Measurements from ENCODE around the gene PRELID2. TPM values are rescaled to one million over a fixed set of nuclear protein-coding genes. Genes with fewer than 3 reads are reported as not detected.

PRELID2 gene
- total RNA-seq, 2 experiments from 2014 or later: 3.2 to 3.3 TPM

- ATAC-seq: peak; percentile 99
- DNase-seq: peak; percentile 75
- no peak overlapping the region for H3K27ac Mint-ChIP-seq
- H3K36me3 Mint-ChIP-seq (ENCODE audit: low read depth): no peaks in the 10 kb centered on the region
- CTCF ChIA-PET: interaction anchor here (0.6 kb wide), 1 partner anchor 174 kb away, joined by 3 read pairs; no protein-coding TSS in a partner anchor
- H3K9me3 Mint-ChIP-seq (ENCODE audit: low read depth): no peaks in the 10 kb centered on the region
- no peak overlapping the region for H3K4me3 Mint-ChIP-seq
- H3K27me3 Mint-ChIP-seq: peaks cover 7% of the 10 kb centered on the region
- POLR2A ChIA-PET: no interaction called here
- intact Hi-C loops (cut with DNase I, micrococcal nuclease): loop anchor here in 1 of 2 experiments (10.0 kb wide), 1 partner anchor 188 kb away; no protein-coding TSS in a partner anchor
- H3K4me1 Mint-ChIP-seq: peaks cover 4% of the 10 kb centered on the region
Measured at GRCh38 chr5:145856285-145856818, 21.2 kb upstream of the PRELID2 start.

- no peak for ATAC-seq
- no peak for DNase-seq
- intact Hi-C loops (cut with DNase I, micrococcal nuclease): loop anchor here in 1 of 2 experiments (10.0 kb wide), 1 partner anchor 189 kb away; no protein-coding TSS in a partner anchor
- H3K36me3 Mint-ChIP-seq (ENCODE audit: low read depth): no peaks in the 10 kb centered on the region
- no peaks in the 10 kb centered on the region for H3K9me3 Mint-ChIP-seq (ENCODE audit: low read depth)
- H3K4me3 Mint-ChIP-seq: no peak overlapping the region
- ChIA-PET CTCF (interaction anchor here (0.9 kb wide), 1 partner anchor 10 kb away, joined by 3 read pairs; no protein-coding TSS in a partner anchor), POLR2A (no interaction called here)
- H3K4me1 Mint-ChIP-seq: peaks cover 4% of the 10 kb centered on the region
- peaks cover 6% of the 10 kb centered on the region for H3K27me3 Mint-ChIP-seq
- H3K27ac Mint-ChIP-seq: no peak overlapping the region
Measured at GRCh38 chr5:145855763-145856267, 20.7 kb upstream of the PRELID2 start.

DNA sequence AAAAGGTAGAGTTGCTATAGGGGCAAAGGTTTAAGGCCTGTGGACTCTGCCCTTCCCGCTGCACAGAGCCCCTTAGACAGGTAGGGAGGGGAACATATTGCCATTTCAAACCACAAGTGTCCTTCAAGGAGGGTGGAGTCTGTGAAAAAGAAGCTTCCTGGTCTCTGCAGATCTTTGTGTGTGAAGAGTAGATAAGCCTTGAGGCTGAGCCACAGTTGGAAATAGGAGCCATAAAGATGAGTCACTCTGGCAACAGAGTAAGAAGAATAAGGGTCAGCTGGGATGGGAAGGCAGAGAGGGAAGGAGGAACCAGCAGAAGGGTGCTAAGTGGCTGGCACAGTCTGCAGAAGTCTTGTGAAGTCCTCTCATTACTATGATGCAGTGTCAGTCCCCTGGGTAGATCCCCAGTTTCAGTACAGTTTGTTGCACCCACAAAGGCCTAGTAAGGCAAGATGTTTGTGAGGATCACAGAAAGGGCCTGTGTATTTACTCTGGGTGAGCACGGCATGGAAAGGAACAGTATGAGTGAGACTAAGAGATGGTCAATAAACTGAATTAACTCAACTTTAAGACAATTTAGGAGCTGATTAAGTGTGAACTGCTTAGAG is 19.6 kb upstream of the PRELID2 start:
- DNase-seq (no peak), ATAC-seq (no peak)
- ChIA-PET CTCF (interaction anchor here (0.9 to 1.1 kb wide), 2 partner anchors 43 to 173 kb away, joined by 3 read pairs; no protein-coding TSS in a partner anchor), POLR2A (no interaction called here)
- no peak overlapping the region for H3K27ac Mint-ChIP-seq
- peaks cover 3% of the 10 kb centered on the region for H3K27me3 Mint-ChIP-seq
- H3K36me3 Mint-ChIP-seq (ENCODE audit: low read depth): no peaks in the 10 kb centered on the region
- peaks cover 4% of the 10 kb centered on the region for H3K4me1 Mint-ChIP-seq
- no peak overlapping the region for H3K4me3 Mint-ChIP-seq
- no peaks in the 10 kb centered on the region for H3K9me3 Mint-ChIP-seq (ENCODE audit: low read depth)
- intact Hi-C loops (cut with DNase I, micrococcal nuclease): loop anchor here in 1 of 2 experiments (10.0 kb wide), 1 partner anchor 190 kb away; no protein-coding TSS in a partner anchor

DNA sequence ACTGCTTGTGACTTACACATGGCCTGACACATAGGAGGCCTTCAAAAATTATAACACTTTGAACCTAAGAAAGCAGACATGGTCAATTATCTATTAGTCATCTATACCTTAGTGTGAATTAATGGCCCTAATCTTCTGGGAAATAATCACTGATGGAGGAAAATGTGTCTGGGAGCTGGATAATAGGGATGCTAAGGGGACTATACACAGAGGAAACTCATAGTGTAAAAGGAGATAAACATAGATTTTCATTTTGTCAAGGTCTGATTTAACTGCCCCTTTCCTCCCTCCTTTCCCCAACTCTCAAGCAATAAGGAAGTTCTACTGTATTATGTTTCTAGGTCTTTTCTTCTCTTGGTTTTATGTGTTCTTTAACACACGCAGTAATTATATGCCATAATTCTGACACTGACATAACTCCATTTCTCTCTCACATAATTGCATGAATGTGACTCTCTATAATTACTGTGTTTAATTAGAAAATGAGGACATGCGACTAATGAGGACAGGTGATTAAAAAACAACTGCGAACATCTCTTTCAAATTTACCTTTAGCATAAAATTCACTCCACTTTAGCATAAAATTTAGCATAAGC is 18.7 kb upstream of the PRELID2 start:
- Mint-ChIP-seq H3K27ac (no peak overlapping the region), H3K4me1 (peaks cover 4% of the 10 kb centered on the region), H3K36me3 (ENCODE audit: low read depth) (no peaks in the 10 kb centered on the region), H3K27me3 (peaks cover 3% of the 10 kb centered on the region), H3K4me3 (no peak overlapping the region), H3K9me3 (ENCODE audit: low read depth) (no peaks in the 10 kb centered on the region)
- POLR2A ChIA-PET: no interaction called here
- DNase-seq (no peak), ATAC-seq (no peak)
- CTCF ChIA-PET: no interaction called here
- intact Hi-C loops (cut with DNase I, micrococcal nuclease): loop anchor here in 1 of 2 experiments (10.0 kb wide), 1 partner anchor 191 kb away; no protein-coding TSS in a partner anchor

GRCh38 chr5:145852990-145853389 is 17.8 kb upstream of the PRELID2 start:
- no peak for ATAC-seq
- peaks cover 3% of the 10 kb centered on the region for H3K27me3 Mint-ChIP-seq
- CTCF ChIA-PET: no interaction called here

DNA sequence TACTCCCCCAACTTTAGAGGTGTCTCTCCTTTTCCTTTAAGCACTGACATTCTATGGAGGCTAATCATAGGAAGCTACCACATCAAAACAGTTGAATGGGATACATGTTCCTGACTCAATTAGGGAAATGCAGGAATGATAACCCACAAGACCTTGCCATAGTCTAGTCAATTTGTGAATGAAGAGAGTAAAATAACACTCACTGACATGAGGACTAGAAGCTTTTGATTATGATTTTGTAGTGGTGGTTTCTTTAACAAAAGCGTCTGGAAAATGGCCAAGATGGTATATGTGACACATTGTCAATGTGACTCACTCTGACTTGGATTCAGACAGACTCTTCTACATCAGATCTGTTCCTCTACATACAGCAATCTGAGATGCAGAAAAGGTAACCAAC is 13.7 kb upstream of the PRELID2 start:
- H3K27ac Mint-ChIP-seq: no peak overlapping the region
- intact Hi-C loops (cut with DNase I, micrococcal nuclease): no loop called here
- no peaks in the 10 kb centered on the region for H3K36me3 Mint-ChIP-seq (ENCODE audit: low read depth)
- ATAC-seq (peak; percentile 44), DNase-seq (no peak)
- peaks cover 3% of the 10 kb centered on the region for H3K4me1 Mint-ChIP-seq
- ChIA-PET CTCF (interaction anchor here (1.5 kb wide), 1 partner anchor 8 kb away, joined by 3 read pairs; no protein-coding TSS in a partner anchor), POLR2A (no interaction called here)
- no peaks in the 10 kb centered on the region for H3K9me3 Mint-ChIP-seq (ENCODE audit: low read depth)
- peaks cover 5% of the 10 kb centered on the region for H3K27me3 Mint-ChIP-seq
- no peak overlapping the region for H3K4me3 Mint-ChIP-seq

More at GRCh38 chr5:145852990-145853389, 17.8 kb upstream of the PRELID2 start:
- H3K9me3 Mint-ChIP-seq (ENCODE audit: low read depth): no peaks in the 10 kb centered on the region
- H3K36me3 Mint-ChIP-seq (ENCODE audit: low read depth): no peaks in the 10 kb centered on the region
- DNase-seq: no peak
- intact Hi-C loops (cut with DNase I, micrococcal nuclease): loop anchor here in 1 of 2 experiments (10.0 kb wide), 1 partner anchor 192 kb away; no protein-coding TSS in a partner anchor
- POLR2A ChIA-PET: no interaction called here
- H3K4me1 Mint-ChIP-seq: peaks cover 7% of the 10 kb centered on the region
- H3K27ac Mint-ChIP-seq: no peak overlapping the region
- no peak overlapping the region for H3K4me3 Mint-ChIP-seq

- DNase-seq (no peak), ATAC-seq (no peak)
- Mint-ChIP-seq H3K4me3 (no peak overlapping the region), H3K27me3 (peaks cover 5% of the 10 kb centered on the region), H3K4me1 (peaks cover 3% of the 10 kb centered on the region), H3K36me3 (ENCODE audit: low read depth) (no peaks in the 10 kb centered on the region), H3K27ac (no peak overlapping the region), H3K9me3 (ENCODE audit: low read depth) (no peaks in the 10 kb centered on the region)
- POLR2A ChIA-PET: no interaction called here
- CTCF ChIA-PET: interaction anchor here (1.5 kb wide), 1 partner anchor 9 kb away, joined by 3 read pairs; no protein-coding TSS in a partner anchor
- intact Hi-C loops (cut with DNase I, micrococcal nuclease): no loop called here
Measured at GRCh38 chr5:145847499-145848497, 12.7 kb upstream of the PRELID2 start.

DNA sequence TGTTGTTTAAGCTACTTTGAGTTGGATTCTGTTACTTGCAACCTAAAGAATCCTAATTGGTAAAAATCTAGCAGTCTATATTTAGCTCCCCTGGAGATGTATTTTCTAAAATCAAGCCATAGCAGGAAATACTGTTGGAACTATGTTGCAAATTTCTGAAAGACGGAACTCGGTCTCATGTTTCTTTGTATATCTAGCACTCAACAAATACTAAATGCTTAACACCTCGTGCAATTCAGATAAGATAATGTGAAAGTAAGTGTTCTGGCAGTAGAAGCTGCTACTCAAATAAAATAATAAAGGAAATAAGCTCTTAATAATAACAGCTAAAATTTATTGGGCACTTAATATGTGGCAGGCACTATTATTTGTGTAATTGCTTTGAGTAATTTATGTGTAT is 10.9 kb upstream of the PRELID2 start:
- ChIA-PET POLR2A (interaction anchor here (0.6 kb wide), 1 partner anchor 303 kb away, joined by 3 read pairs; no protein-coding TSS in a partner anchor), CTCF (interaction anchor here (0.7 to 1.0 kb wide), 3 partner anchors 8 to 230 kb away, joined by 3 to 4 read pairs (median 3); no protein-coding TSS in a partner anchor)
- H3K27me3 Mint-ChIP-seq: peaks cover 5% of the 10 kb centered on the region
- H3K27ac Mint-ChIP-seq: no peak overlapping the region
- H3K4me1 Mint-ChIP-seq: peaks cover 3% of the 10 kb centered on the region
- DNase-seq (no peak), ATAC-seq (no peak)
- no peak overlapping the region for H3K4me3 Mint-ChIP-seq
- H3K9me3 Mint-ChIP-seq (ENCODE audit: low read depth): no peaks in the 10 kb centered on the region
- intact Hi-C loops (cut with DNase I, micrococcal nuclease): no loop called here
- H3K36me3 Mint-ChIP-seq (ENCODE audit: low read depth): no peaks in the 10 kb centered on the region

GRCh38 chr5:145841299-145841698 is 6.2 kb upstream of the PRELID2 start:
- CTCF ChIA-PET: interaction anchor here (1.1 kb wide), 1 partner anchor 9 kb away, joined by 3 read pairs; no protein-coding TSS in a partner anchor
- H3K27ac Mint-ChIP-seq: no peak overlapping the region
- DNase-seq: no peak
- intact Hi-C loops (cut with DNase I, micrococcal nuclease): no loop called here
- ATAC-seq: no peak
- H3K4me3 Mint-ChIP-seq: no peak overlapping the region
- peaks cover 5% of the 10 kb centered on the region for H3K27me3 Mint-ChIP-seq
- POLR2A ChIA-PET: no interaction called here
- H3K36me3 Mint-ChIP-seq (ENCODE audit: low read depth): no peaks in the 10 kb centered on the region
- H3K9me3 Mint-ChIP-seq (ENCODE audit: low read depth): no peaks in the 10 kb centered on the region
- H3K4me1 Mint-ChIP-seq: peaks cover 2% of the 10 kb centered on the region

- Mint-ChIP-seq H3K4me1 (peaks cover 5% of the 10 kb centered on the region), H3K36me3 (ENCODE audit: low read depth) (no peaks in the 10 kb centered on the region), H3K27me3 (peaks cover 5% of the 10 kb centered on the region), H3K27ac (no peak overlapping the region), H3K9me3 (ENCODE audit: low read depth) (no peaks in the 10 kb centered on the region), H3K4me3 (no peak overlapping the region)
- POLR2A ChIA-PET: no interaction called here
- ATAC-seq: no peak
- CTCF ChIA-PET: no interaction called here
- DNase-seq: no peak
- intact Hi-C loops (cut with DNase I, micrococcal nuclease): no loop called here
Measured at GRCh38 chr5:145840458-145841132, 5.5 kb upstream of the PRELID2 start.
